Liver (tissue), 9 donors: ENCODE data around the gene DCK. TPM values are rescaled to one million over a fixed set of nuclear protein-coding genes. Genes with fewer than 3 reads are reported as not detected.

Source experiments
- DNase-seq: peaks from one replicate; pipeline ENCODE4 v3.0.0-alpha.2; 2017; ENCODE audit warnings: low spot score
- H3K27ac ChIP-seq, 2 donors: one replicate each; pipeline ENCODE4 v1.7.0; 2013; ENCODE audit warnings: inconsistent platforms in 2 of 2, low read length in 2 of 2, control low read depth in 1 of 2, low read depth in 1 of 2, mild to moderate bottlenecking in 1 of 2
- H3K27me3 ChIP-seq, 4 donors: one replicate each; pipeline versions ENCODE4 v1.6.1 to v1.7.0; 2013; ENCODE audit warnings: low read length in 3 of 4, inconsistent platforms in 1 of 4, mild to moderate bottlenecking in 1 of 4, moderate library complexity in 1 of 4; ENCODE audit not compliant: control insufficient read depth in 4 of 4, insufficient read depth in 4 of 4
- H3K36me3 ChIP-seq, 4 donors: one replicate each; pipeline versions ENCODE4 v1.6.1 to v1.7.0; 2013; ENCODE audit warnings: low read length in 3 of 4, mild to moderate bottlenecking in 3 of 4, low read depth in 1 of 4, moderate library complexity in 1 of 4; ENCODE audit not compliant: control insufficient read depth in 4 of 4, insufficient read depth in 3 of 4
- H3K4me1 ChIP-seq, 4 donors: one replicate each; pipeline versions ENCODE4 v1.6.1 to v1.7.0; 2013; ENCODE audit warnings: low read length in 3 of 4, mild to moderate bottlenecking in 3 of 4, moderate library complexity in 1 of 4; ENCODE audit not compliant: control insufficient read depth in 4 of 4, insufficient read depth in 4 of 4
- H3K4me3 ChIP-seq, 3 donors: one replicate each; pipeline versions ENCODE4 v1.6.1 to v1.7.0; 2013; ENCODE audit warnings: low read length in 3 of 3, control low read depth in 1 of 3, low read depth in 1 of 3, mild to moderate bottlenecking in 1 of 3
- H3K9ac ChIP-seq, 2 donors: one replicate each; pipeline ENCODE4 v1.7.0; 2013; ENCODE audit warnings: low read length in 2 of 2, mild to moderate bottlenecking in 2 of 2, moderate library complexity in 2 of 2, control low read depth in 1 of 2, low read depth in 1 of 2
- H3K9me3 ChIP-seq, 4 donors: one replicate each; pipeline versions ENCODE4 v1.6.1 to v1.7.0; 2013; ENCODE audit warnings: low read length in 3 of 4; ENCODE audit not compliant: control insufficient read depth in 4 of 4
- CTCF ChIP-seq: fragments of 150-350 bp; IDR thresholded peaks from 2 replicates; pipeline ENCODE4 v1.5.1; 2017; ENCODE audit warnings: improper control_type of control experiment, low read depth, low read length; ENCODE audit not compliant: missing input control
- EGR1 ChIP-seq, 2 donors: IDR thresholded peaks; 2 replicates each; pipeline ENCODE4 v1.6.1; 2016 to 2018; ENCODE audit warnings: antibody characterized with exemption in 2 of 2, low read depth in 2 of 2
- FOXA2 ChIP-seq: IDR thresholded peaks from 2 replicates; pipeline ENCODE4 v1.6.1; 2016; ENCODE audit warnings: antibody characterized with exemption
- HNF4A ChIP-seq, 2 donors: conservative IDR thresholded peaks; 2 replicates each; pipeline ENCODE4 v1.6.1; 2016; ENCODE audit warnings: antibody characterized with exemption in 2 of 2, mild to moderate bottlenecking in 2 of 2
- HNF4G ChIP-seq: IDR thresholded peaks from 2 replicates; pipeline ENCODE4 v1.6.1; 2016; ENCODE audit warnings: antibody characterized with exemption
- JUND ChIP-seq, 2 donors: IDR thresholded peaks; 2 replicates each; pipeline ENCODE4 v1.6.1; 2016; ENCODE audit warnings: antibody characterized with exemption in 2 of 2
- MAX ChIP-seq: IDR thresholded peaks from 2 replicates; pipeline ENCODE4 v1.6.1; 2016; ENCODE audit warnings: antibody characterized with exemption
- RAD21 ChIP-seq, 2 donors: IDR thresholded peaks; 2 replicates each; pipeline ENCODE4 v1.6.1; 2016; ENCODE audit warnings: antibody characterized with exemption in 2 of 2, mild to moderate bottlenecking in 2 of 2
- RXRA ChIP-seq, 2 donors: IDR thresholded peaks; 2 replicates each; pipeline ENCODE4 v1.6.1; 2017 to 2018; ENCODE audit warnings: antibody characterized with exemption in 2 of 2, mild to moderate bottlenecking in 1 of 2
- SP1 ChIP-seq: IDR thresholded peaks from 2 replicates; pipeline ENCODE4 v1.6.1; 2018; ENCODE audit warnings: antibody characterized with exemption, mild to moderate bottlenecking
- ZBTB33 ChIP-seq: IDR thresholded peaks from 2 replicates; pipeline ENCODE4 v1.6.1; 2016; ENCODE audit warnings: antibody characterized with exemption
- WGBS: extraction: QIAGEN DNeasy Blood & Tissue Kit; methylation state at CpG from one replicate; pipeline ENCODE4 v1.1.7; 2013; 5-methylcytosine and 5-hydroxymethylcytosine counted together
- polyA plus RNA-seq, 2 donors: library from polyadenylated mRNA; stranded (reverse) in 1 of 2; unstranded in 1 of 2; fragments of 200-250 nt in 1 of 2; fragments of >200 nt in 1 of 2; fragmentation: Nextera tagmentation in 1 of 2; extraction: Ambion mirVana in 1 of 2; gene quantifications; one replicate each; pipeline versions ENCODE4 v1.2.1 to v1.2.3, GENCODE V29; 2013 to 2015
- total RNA-seq, 2 donors: library from RNA; depleted of rRNA; stranded (reverse); fragments of >200 nt; gene quantifications; one replicate each; pipeline ENCODE4 v1.2.3, GENCODE V29; 2014
- donor health status: healthy.
- donor health status: healthy.
- donor health status: healthy.
- donor health status: healthy.
- donor health status: healthy.

DCK gene
- total and polyA plus RNA-seq, 4 donors: 2.8 to 55.9 (median 3.7) TPM

GRCh38 chr4:71049395-71049794 is 55.9 kb downstream of the DCK start:
- no peak overlapping the region for H3K4me3 ChIP-seq
- no peaks in the 10 kb centered on the region for H3K36me3 ChIP-seq
- TF ChIP-seq MAX: no peak
- no peak for TF ChIP-seq ZBTB33
- no peak for TF ChIP-seq HNF4G
- TF ChIP-seq JUND (IDR thresholded peaks at IDR 0.05): no peak
- no peak for TF ChIP-seq RXRA (IDR thresholded peaks at IDR 0.05)
- TF ChIP-seq SP1: no peak
- TF ChIP-seq HNF4A (conservative IDR thresholded peaks at IDR 0.05): no peak
- TF ChIP-seq EGR1 (IDR thresholded peaks at IDR 0.05; ENCODE audit: low read depth in 2 of 2): no peak
- no peaks in the 10 kb centered on the region for H3K4me1 ChIP-seq
- H3K9me3 ChIP-seq: no peaks in the 10 kb centered on the region
- WGBS: 72% methylated on average over 5 of the region's 5 CpGs
- no peaks in the 10 kb centered on the region for H3K27me3 ChIP-seq
- H3K27ac ChIP-seq: no peak overlapping the region
- H3K9ac ChIP-seq: no peak overlapping the region
- DNase-seq: no peak

GRCh38 chr4:71050809-71051208 is 57.4 kb downstream of the DCK start:
- 85% methylated on average over 1 of the region's 1 CpG for WGBS
- Histone ChIP-seq H3K27me3 (no peaks in the 10 kb centered on the region), H3K36me3 (no peaks in the 10 kb centered on the region), H3K9me3 (no peaks in the 10 kb centered on the region), H3K4me3 (no peak overlapping the region), H3K9ac (no peak overlapping the region), H3K27ac (no peak overlapping the region), H3K4me1 (no peaks in the 10 kb centered on the region)
- DNase-seq: no peak
- TF ChIP-seq RAD21 (IDR thresholded peaks at IDR 0.05) (peak; percentile 53 to 55), EGR1 (IDR thresholded peaks at IDR 0.05; ENCODE audit: low read depth in 2 of 2) (no peak), JUND (IDR thresholded peaks at IDR 0.05) (no peak), FOXA2 (no peak)

GRCh38 chr4:71052034-71052433 is 58.6 kb downstream of the DCK start:
- H3K4me1 ChIP-seq: no peaks in the 10 kb centered on the region
- TF ChIP-seq CTCF: no peak
- no peak for TF ChIP-seq MAX

More at GRCh38 chr4:71052034-71052433, 58.6 kb downstream of the DCK start:
- Histone ChIP-seq H3K27me3 (no peaks in the 10 kb centered on the region), H3K27ac (no peak overlapping the region), H3K9me3 (no peaks in the 10 kb centered on the region), H3K36me3 (no peaks in the 10 kb centered on the region), H3K4me3 (no peak overlapping the region), H3K9ac (no peak overlapping the region)
- WGBS: 74% methylated on average over 7 of the region's 7 CpGs
- no peak for DNase-seq
